Dedifferentiated amniotic fluid mesenchymal stem cell (primary cell): ENCODE results near the gene B4GALT3.
"Not testable (repeated sequence)": the region's sequence is repeated elsewhere in the genome, so short reads cannot be mapped to it uniquely, and the experiment has no call there.

Experiments used
- DNase-seq: peaks from one replicate; pipeline ENCODE4 v3.0.0-alpha.2; 2016; ENCODE audit errors: extremely low spot score

The B4GALT3 gene

DNA sequence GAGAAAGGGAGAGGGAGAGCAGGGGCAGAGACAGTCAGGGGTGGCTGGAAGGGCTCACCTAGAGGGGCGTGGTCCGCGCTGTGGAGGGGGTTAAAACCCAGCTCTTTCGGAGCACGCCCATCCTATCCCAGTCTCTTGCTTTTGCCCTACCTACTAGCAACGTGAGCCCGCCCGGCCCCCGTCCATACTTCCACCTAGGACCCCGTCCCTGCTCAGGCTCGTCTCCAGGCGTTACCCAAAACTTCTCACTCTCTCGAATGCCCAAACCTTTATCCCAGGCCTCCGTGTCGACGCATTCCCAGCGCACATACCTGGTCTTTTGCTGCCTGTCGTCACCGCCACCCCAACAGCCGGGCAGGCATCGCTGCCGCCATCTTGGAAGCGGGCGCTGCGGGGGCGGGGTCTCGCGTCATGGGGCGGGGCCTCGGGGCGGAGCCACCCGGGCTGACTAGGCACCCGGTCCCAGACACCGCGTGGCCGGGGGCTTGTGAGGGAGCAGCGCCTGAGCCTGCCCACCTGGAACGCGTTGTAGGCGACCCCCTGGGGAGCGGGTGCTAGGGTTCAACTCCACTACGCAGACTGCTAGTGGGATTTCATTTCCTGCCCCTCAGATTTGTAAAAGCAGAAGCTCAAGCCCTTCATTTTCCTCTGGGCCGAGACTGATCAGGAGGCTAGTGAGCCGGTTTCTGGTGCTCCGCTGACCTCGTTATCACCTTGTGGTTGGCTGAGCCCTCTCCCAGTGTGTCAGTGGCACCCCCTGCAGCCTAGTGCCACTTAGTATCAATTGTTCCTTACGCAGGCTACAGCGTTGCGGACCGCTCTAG is at the start of gene B4GALT3:
TSS of gene B4GALT3 (minus strand) at position 396 of the 824 bp plus-strand sequence. CDS start 1,447 bp downstream, outside the sequence.
- DNase-seq: peak; percentile 64

DNA sequence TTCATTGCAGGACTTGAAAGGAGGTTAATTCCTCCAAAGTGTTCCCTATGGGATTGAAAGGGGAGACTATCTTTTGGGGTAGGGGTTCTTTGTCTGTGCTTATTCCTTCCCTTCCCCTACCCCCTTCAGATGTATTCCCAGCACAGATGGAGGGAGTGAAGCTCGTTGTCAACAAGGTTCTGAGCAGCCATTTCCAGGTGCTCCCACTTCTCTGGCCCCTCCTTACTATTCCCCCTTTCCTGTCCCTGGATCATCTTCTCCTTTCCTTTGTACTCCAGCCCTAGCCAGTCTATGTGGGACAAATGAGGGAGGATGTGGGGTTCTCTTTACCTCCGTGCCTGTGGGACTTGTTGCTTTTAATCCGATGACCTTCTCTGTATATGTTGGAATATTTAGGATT is 49.5 kb upstream of the B4GALT3 start:
- no peak for DNase-seq

DNA sequence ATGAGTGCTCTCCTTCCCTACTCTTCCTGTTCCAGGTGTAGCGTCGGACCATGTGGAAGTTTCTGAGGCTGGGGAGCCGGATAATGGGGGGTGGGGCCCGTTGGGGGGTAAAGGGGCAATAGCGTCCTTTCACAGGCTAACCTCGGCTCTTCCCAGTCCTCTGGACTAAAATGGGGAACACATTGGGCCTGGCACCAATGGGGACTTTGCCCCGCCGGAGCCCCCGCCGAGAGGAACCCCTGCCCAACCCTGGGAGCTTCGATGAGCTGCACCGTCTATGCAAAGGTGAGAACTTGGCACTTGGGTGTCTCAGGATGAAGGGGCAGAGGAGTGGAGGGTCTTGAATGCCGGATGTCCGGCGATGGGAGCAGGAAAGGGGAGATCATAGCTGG is 49.0 kb upstream of the B4GALT3 start:
- no peak for DNase-seq

DNA sequence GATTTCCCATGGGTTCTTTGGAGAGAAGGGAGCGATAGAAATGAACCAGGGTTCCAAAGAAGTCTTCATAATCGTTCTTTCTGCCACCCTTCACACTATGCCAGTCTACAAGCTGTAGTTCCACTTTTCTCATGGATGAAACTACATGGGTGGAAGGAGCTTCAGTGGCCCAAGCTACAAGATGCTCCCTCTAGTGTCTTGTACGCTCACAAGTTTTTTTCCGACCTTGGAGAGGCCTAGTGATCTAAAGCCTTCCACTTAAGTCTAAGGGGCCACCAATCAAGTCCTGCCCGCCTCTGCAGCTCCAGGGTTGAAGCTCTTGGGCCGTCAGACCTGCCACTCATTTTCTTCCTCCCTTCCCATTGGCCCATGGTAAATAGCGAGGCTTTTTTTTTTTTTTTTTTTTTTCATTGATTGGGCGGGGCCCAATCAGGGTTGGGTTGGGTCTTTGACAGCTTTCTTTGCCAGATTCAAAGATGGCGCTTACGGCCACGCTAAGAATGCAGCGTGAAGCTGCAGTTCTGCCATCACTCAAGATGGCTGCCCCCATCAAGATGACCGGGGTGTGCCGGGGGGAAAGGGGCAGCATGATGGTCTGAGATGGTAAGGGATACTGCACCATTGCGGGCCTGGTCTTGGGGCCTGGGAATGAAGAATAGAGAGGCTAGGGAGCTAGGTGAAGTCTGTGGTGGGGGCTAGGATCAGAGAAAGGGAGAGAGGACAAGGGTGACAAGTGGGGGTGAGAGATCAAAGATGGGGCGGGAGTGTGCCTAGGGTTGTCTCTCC is 48.4 kb upstream of the B4GALT3 start, which contains the start of gene TOMM40L:
TSS of gene TOMM40L (plus strand) at position 527 of the 786 bp plus-strand sequence. CDS start 430 bp downstream, outside the sequence.
- peak; percentile 99 for DNase-seq

DNA sequence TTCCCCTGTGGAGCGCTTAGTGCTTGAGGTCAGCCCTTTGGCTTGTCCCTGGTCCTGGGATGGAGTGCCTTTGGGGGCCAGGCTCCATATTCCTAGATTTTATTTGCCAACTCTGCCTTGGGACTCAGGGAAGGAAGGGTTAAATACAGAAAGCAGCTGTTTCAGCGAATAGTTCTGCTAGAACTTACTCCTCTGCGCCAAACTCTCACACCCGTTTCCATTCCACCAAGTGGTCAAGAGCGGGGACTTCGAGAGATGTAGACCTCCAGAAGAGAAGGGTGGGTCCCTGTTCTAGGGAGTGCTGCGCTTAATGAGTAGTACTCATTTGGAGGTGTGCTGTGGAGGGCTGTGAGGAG is 47.8 kb upstream of the B4GALT3 start:
- no peak for DNase-seq

DNA sequence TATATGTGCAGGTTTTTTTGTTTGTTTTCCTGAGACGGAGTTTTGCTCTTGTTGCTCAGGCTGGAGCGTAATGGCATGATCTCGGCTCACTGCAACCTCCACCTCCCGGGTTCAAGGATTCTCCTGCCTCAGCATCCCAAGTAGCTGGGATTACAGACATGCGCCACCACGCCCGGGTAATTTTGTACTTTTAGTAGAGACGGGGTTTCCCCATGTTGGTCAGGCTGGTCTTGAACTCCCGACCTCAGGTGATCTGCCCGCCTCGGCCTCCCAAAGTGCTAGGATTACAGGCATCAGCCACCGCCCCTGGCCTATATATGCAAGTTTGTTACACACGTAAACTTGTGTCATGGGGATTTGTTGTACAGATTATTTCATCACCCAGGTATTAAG is 47.4 kb upstream of the B4GALT3 start:
- not testable (repeated sequence) for DNase-seq

DNA sequence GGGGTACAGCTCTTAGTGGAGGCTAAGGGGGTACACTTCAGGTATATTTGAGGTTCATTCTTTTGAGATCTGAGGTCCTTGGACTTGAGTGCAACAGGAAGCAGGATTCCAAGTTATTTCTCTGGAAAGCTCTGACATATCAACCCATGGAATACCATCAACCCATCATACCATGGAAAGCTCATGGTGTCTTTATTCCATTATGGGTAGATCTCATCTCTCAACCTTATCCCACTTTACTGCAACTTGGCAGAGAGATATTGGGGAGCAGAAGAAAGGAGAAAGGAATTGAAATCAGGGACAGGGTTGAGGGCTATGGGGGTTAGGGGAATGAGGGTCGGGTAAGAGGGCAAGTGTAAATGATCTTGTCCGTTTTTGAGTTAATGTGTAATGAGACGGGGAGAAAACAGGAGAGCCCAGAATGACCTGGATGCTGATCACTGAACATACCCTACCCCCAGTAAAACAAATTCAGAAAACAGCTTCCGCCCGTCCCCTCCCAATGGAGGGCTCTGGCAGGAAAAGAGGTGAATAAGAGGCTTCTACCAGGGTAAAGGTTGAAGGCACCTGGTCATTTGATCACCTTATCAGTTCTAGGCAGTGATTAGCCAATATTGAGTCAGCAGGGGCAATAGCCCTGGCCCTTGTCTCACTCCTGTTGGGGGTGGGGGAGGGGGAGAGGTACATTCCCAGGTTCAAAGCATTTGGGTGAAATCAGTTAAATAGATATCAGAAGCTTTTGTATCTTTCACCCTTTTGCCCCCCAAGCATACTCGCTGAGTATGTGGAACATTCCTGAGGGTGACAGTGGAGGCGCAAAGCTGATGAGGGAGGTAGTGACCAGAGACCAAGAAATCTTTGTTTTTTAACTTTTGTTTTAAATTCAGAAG is 46.7 kb upstream of the B4GALT3 start:
- no peak for DNase-seq

DNA sequence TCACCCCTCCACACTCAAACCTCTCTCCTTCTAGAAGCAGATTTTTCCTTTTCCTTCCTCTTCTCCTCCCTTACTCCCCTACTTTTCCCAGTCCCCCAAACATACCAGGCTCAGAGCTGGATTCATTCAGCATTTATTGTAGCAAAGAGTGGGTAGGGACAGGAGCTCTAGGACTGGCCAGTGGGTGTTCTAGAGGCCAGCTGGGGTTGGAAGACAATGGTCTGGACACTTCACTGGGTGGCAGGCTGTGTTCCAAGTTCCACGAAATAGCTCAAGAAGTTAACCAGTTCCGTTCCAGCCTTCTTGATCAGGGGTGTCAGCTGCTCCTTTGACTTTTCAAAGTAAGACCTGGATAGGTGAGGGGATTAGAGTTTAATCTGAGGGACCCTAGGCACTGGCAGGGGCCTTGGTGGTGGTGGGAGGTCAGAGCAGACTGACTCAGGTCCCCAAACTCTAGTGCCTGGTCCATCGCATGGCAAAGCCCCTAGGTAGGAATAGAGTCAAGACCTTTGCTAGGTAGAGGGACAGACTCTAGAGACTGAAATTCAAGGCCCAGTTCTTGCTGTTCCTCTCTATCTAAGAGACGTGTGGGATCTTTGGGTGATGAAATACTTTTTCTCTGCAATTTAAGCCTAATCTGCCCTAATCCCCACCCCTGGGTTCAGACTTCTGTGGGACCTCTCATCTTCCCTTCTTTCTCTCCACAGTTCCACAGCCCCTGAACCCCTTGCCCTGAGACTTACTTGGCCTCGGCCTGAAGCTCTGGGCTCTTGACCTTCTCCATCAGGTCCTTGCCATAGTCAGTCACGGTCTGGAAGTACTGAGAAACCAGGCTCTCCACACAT is 45.1 kb upstream of the B4GALT3 start:
- DNase-seq: no peak

DNA sequence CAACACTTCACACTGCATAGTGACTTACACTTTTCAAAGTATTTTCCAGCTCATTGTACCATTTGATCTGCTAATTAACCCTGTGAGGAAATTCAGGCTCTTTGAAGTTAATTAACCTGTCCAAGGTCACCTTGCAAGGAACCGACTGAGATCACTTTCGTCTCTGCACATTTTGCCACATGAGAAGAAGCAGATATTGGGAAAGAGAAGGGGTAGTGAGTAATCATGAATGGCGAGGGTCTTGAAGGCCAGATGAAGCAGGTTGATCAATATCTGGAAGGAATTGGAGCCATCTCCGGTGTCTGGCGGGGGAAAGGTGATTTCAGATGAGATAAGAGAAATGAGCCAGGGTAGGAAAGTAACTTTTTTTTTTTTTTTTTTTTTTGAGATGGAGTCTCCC is 42.7 kb upstream of the B4GALT3 start:
- DNase-seq: no peak

DNA sequence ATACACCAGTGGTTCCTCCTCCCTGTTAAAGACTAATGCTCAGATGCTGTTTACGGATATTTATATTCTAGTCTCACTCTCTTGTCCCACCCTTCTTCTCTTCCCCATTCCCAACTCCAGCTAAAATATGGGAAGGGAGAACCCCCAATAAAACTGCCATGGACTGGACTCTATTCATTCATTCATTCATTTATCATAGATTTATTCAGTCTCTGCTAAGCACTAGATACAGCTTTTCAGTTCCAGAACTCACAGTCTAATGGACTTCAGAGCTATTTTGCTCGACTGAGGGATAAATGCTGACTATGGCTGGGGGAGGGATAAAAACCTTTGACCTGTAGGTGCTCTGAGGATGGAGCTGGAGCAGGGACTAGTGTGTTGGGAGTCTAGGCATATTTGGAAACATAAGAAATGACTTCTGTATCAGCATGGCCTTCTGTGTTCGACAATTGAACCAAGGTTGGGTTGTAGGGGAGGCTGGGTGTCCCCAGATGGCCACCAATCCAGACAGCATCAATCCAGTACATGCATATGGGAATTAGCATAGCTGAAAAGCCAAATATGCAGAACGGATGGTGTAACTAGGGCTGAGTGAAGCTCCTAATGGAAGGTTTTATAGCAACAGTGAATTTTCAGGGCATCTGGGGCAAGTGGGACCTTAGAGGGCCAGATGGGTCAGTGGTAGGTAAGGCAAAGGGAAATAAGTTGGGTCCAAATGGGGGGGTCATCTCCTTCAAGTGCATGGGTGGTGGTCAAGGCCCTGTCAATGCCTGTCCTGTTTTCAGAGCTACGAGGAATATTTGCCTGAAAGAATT is 42.0 kb upstream of the B4GALT3 start:
- DNase-seq: no peak

DNA sequence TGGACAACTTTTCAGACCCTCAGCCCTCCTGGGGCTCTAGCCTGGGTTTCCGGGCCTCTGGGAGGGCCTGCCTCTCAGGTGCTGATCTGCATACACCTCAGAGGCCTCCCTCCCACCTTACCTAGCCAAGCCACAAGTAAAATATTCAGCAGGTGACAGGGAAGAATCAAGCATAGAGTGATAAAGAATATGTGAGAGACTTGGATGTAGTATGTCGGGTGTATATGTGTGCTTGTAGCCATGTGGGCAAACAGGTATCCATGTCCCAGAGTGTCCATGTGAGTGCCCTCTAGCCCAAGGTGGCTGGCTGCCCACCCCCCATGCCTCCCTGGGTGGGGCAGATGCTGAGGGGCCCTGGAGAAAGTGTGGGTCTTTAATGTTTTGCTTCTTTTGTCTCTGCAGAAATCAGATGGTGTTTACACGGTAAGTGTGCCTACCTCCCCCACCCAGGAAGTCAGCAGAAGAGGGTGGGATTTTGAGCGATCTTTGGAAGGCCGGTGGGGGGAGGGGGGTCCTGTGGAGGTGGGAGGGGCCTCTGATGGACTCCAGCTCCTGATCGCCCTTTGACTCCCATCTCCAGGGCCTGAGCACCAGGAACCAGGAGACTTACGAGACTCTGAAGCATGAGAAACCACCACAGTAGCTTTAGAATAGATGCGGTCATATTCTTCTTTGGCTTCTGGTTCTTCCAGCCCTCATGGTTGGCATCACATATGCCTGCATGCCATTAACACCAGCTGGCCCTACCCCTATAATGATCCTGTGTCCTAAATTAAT is 41.2 kb upstream of the B4GALT3 start:
- DNase-seq: no peak

DNA sequence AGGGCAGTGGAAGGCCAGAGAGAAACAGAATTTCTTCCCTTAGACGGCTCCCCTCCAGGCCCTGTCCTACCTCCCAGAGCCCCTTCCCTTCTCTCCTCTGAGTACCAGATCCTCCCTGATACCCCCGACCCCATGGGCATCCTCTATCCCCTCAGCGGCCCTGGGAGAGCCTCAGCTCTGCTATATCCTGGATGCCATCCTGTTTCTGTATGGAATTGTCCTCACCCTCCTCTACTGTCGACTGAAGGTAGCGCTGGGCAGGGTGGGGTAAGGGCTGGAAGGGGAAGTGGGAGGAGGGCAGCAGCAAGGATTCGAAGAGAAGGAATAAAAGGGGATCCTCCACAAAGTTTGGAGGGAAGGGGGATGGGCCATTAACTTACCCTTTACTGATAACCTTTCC is 40.5 kb upstream of the B4GALT3 start:
- no peak for DNase-seq

DNA sequence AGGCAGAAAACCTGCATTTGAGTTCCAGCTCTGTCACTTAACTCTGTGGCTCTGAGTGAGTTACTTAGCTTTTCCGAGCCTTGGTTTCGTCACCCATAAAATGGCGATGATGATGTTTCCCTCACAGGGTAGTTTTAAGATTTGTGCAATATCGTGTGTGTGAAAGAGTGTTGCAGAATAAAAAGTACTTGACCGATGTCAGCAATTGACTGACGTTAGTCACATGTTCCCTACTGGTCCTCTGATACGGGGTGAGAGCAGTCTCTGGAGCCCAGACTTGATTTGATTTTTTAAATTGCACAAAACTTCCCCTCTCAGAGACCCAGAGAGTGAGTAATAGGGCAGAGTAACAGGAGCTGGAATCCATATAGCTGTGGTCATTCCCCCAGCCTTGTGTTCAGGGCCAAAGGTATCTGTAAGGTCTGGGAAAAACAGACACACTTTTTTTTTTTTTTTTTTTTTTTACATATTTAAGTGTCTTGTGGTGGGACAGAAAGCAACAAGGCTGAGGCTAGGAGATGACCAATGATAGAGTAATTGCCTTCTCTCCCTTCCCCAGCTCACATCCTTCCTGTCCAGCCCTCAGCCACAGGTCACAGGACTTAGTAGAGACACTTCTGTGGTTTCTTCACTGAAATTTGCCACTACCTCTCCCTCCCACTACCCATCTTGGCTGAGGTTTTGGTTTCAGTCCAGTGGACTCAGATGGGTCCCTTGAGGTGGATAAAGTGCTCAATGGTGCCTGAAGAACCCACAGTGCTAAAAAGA is 39.8 kb upstream of the B4GALT3 start:
- DNase-seq: no peak

DNA sequence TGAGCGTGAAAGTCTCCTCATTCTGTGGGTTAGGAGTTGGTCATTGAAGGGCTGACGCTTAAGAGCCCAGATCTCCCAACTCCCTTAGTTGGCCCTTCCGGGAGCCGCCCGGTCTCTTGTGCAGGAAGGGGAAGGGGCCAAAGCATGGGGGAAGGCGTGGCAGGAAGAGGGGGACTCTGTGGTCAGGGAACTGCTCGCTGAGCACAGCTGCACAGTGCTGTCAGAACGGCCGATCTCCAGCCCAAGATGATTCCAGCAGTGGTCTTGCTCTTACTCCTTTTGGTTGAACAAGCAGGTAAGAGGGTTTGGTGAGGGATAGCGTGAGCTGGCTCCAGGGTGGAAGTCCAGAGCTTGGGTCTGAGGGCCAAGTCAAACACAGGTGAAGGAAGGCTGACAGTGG is 37.8 kb upstream of the B4GALT3 start, which contains the start of gene FCER1G:
TSS of gene FCER1G (plus strand) at position 220 of the 400 bp plus-strand sequence. CDS start at position 247, 27 bp downstream.
- no peak for DNase-seq

DNA sequence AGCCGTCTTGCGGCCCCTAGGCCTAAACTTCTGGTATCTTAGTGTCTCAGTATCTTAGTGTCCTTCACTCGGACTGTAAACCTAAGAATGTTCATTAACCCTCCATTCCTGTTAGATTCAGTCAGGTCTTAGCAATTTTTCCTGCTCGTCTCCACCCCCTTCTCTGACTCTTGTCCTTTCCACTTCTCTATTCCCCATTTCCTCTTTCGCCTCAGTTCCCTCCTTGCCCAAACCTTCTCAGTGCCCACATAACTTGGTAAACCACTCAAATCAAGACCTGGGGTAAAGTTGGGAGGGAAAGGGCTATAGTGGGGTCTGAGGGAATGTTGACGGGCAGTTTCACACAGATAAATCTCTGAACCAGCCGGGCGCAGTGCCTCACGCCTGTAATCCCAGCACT is 37.1 kb upstream of the B4GALT3 start:
- DNase-seq: no peak

DNA sequence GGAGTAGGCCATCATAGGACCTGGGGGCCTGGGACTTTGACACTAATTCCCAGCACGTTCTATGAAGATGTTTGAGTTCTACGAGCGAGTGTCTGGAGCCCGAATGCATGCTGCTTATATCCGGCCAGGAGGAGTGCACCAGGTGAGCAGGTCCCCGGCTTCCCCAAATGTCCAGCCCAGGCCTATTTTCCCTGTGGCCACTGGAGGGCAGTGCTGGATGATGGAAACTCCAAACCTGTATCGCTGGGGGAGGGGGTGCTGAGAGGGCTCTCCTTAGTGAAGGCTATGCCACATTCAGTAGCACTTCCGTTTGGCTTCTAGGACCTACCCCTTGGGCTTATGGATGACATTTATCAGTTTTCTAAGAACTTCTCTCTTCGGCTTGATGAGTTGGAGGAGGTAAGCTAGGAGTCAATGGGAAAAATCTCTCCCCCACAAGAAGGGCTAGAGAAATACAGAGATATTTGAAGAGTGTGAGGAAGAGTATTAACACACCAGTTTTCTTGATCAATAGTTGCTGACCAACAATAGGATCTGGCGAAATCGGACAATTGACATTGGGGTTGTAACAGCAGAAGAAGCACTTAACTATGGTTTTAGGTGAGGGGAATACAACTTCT is 32.6 kb upstream of the B4GALT3 start:
- peak; percentile 60 for DNase-seq

DNA sequence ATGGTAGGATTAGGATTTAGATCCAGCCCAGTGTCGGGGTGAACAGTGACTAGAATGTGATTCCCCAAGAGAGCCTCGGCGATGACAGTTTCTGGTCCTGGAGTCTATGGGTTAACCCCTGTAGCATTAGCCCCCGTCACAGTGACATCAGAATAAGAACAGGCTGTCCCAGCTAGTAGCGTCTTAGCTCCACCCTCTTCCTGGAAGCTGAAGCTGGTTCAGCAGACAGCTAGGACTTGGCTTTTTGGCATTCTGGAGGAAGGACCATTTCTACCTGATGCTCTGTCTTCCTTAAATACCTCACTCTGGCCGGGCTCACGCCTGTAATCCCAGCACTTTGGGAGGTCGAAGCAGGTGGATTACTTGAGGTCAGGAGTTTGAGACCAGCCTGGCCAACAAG is 29.9 kb upstream of the B4GALT3 start:
- DNase-seq: no peak
